Measurements from ENCODE around the gene RHPN2.
"Not testable (repeated sequence)": the region's sequence is repeated elsewhere in the genome, so short reads cannot be mapped to it uniquely, and the experiment has no call there.

RHPN2 gene

GRCh38 chr19:33063753-33064457 lies 783 bp downstream of the RHPN2 start:
- no peak for DNase-seq

GRCh38 chr19:33063356-33063752 lies 1.3 kb downstream of the RHPN2 start:
- no peak for DNase-seq

GRCh38 chr19:33062902-33063301 lies 1.8 kb downstream of the RHPN2 start:
- no peak for DNase-seq

GRCh38 chr19:33060586-33060985 lies 4.1 kb downstream of the RHPN2 start:
- no peak for DNase-seq

- DNase-seq, result no peak
These were observed 9.0 kb downstream of the RHPN2 start for GRCh38 chr19:33055718-33056117.

- no peak for DNase-seq
These were observed 10.1 kb downstream of the RHPN2 start for GRCh38 chr19:33054623-33055022.

- DNase-seq, result no peak
These were observed 12.2 kb downstream of the RHPN2 start for GRCh38 chr19:33052352-33052972.

- no peak for DNase-seq
These were observed 14.6 kb downstream of the RHPN2 start for GRCh38 chr19:33050110-33050509.

GRCh38 chr19:33048806-33049676 lies 15.6 kb downstream of the RHPN2 start:
- no peak for DNase-seq

- no peak for DNase-seq
These were observed 17.3 kb downstream of the RHPN2 start for GRCh38 chr19:33047422-33047821.

GRCh38 chr19:33041828-33042160 lies 22.9 kb downstream of the RHPN2 start:
- DNase-seq, result not testable (repeated sequence)

GRCh38 chr19:33040994-33041827 lies 23.5 kb downstream of the RHPN2 start:
- no peak for DNase-seq

- no peak for DNase-seq
These were observed 24.9 kb downstream of the RHPN2 start for GRCh38 chr19:33039815-33040214.

- DNase-seq, result no peak
These were observed 25.5 kb downstream of the RHPN2 start for GRCh38 chr19:33039108-33039599.

GRCh38 chr19:33037168-33038025 lies 27.3 kb downstream of the RHPN2 start:
- peak in 1 of 2 donors; percentile 0 for DNase-seq

- DNase-seq, result not testable (repeated sequence)
These were observed 28.1 kb downstream of the RHPN2 start for GRCh38 chr19:33036370-33037167.

- DNase-seq, result no peak
These were observed 29.2 kb downstream of the RHPN2 start for GRCh38 chr19:33035461-33035860.

- DNase-seq, result no peak
These were observed 32.4 kb downstream of the RHPN2 start for GRCh38 chr19:33032218-33032781.

GRCh38 chr19:33029746-33030303 lies 34.9 kb downstream of the RHPN2 start:
- DNase-seq, result no peak

- not testable (repeated sequence) for DNase-seq
These were observed 38.1 kb downstream of the RHPN2 start for GRCh38 chr19:33026602-33027001.

Measured in bone marrow (tissue), 2 donors.